Measurements from ENCODE around the gene UQCC3. TPM values are rescaled to one million over a fixed set of nuclear protein-coding genes. Genes with fewer than 3 reads are reported as not detected.
A peak's percentile ranks its signal among the peaks of the same experiment; 100 is the strongest.
"Not testable (repeated sequence)": the region's sequence is repeated elsewhere in the genome, so short reads cannot be mapped to it uniquely, and the experiment has no call there.

UQCC3 gene
- total RNA-seq, 2 donors from 2014 or later, result 9.2 to 11.1 TPM

- peak overlapping the region; percentile 98 for H3K4me3 Mint-ChIP-seq
These were observed 1.9 kb upstream of the UQCC3 start for GRCh38 chr11:62669420-62670161.

GRCh38 chr11:62671236-62671607, 251 bp upstream of the UQCC3 start:
- 5% methylated on average over 4 to 17 of the region's 17 CpGs for WGBS, 2 experiments (ENCODE audit: insufficient coverage in 1 of 2, insufficient read length in 1 of 2)
- H3K4me3 Mint-ChIP-seq, result peak overlapping the region; percentile 98
- H3K36me3 Mint-ChIP-seq (ENCODE audit: low read depth), result peaks cover 31% of the 10 kb centered on the region
- H3K4me1 ChIP-seq (ENCODE audit: control insufficient read depth, insufficient read depth, low read length), result no peaks in the 10 kb centered on the region
- H3K27me3 Mint-ChIP-seq (ENCODE audit: insufficient read depth), result no peaks in the 10 kb centered on the region
- peaks cover 39% of the 10 kb centered on the region for H3K36me3 ChIP-seq (ENCODE audit: control insufficient read depth, insufficient read depth, low read length)
- no peaks in the 10 kb centered on the region for H3K9me3 Mint-ChIP-seq
- H3K9me3 ChIP-seq (ENCODE audit: control insufficient read depth, low read length), result no peaks in the 10 kb centered on the region
- peak overlapping the region; percentile 90 for H3K4me3 ChIP-seq (ENCODE audit: low read length)
- TF ChIP-seq CTCF (conservative IDR thresholded peaks at IDR 0.05), result no peak
- H3K27ac ChIP-seq (ENCODE audit: low read depth, low read length), result peak overlapping the region; percentile 71
- H3K27me3 ChIP-seq (ENCODE audit: control insufficient read depth, insufficient read depth, low read length, poor library complexity, severe bottlenecking), result no peaks in the 10 kb centered on the region
- peak overlapping the region; percentile 95 for H3K27ac Mint-ChIP-seq
- H3K4me1 Mint-ChIP-seq, result peaks cover 23% of the 10 kb centered on the region
- no peak for DNase-seq
- peak overlapping the region; percentile 81 for H3K9ac ChIP-seq (ENCODE audit: extremely low read depth, low read length, poor library complexity, severe bottlenecking)

More at GRCh38 chr11:62669420-62670161, 1.9 kb upstream of the UQCC3 start:
- Histone ChIP-seq H3K9ac (ENCODE audit: extremely low read depth, low read length, poor library complexity, severe bottlenecking) (no peak overlapping the region), H3K27me3 (ENCODE audit: control insufficient read depth, insufficient read depth, low read length, poor library complexity, severe bottlenecking) (no peaks in the 10 kb centered on the region), H3K27ac (ENCODE audit: low read depth, low read length) (peak overlapping the region; percentile 36), H3K36me3 (ENCODE audit: control insufficient read depth, insufficient read depth, low read length) (peaks cover 29% of the 10 kb centered on the region), H3K4me1 (ENCODE audit: control insufficient read depth, insufficient read depth, low read length) (no peaks in the 10 kb centered on the region), H3K4me3 (ENCODE audit: low read length) (no peak overlapping the region), H3K9me3 (ENCODE audit: control insufficient read depth, low read length) (no peaks in the 10 kb centered on the region)
- Mint-ChIP-seq H3K4me1 (peaks cover 23% of the 10 kb centered on the region), H3K27ac (peak overlapping the region; percentile 72), H3K9me3 (no peaks in the 10 kb centered on the region), H3K27me3 (ENCODE audit: insufficient read depth) (no peaks in the 10 kb centered on the region), H3K36me3 (ENCODE audit: low read depth) (peaks cover 27% of the 10 kb centered on the region)
- DNase-seq, result peak; percentile 55
- 93 to 100% methylated on average over 2 to 4 of the region's 4 CpGs for WGBS, 2 experiments (ENCODE audit: insufficient coverage in 1 of 2, insufficient read length in 1 of 2)
- TF ChIP-seq CTCF (conservative IDR thresholded peaks at IDR 0.05), result no peak

GRCh38 chr11:62673196-62673525, 1.7 kb downstream of the UQCC3 start:
- no peaks in the 10 kb centered on the region for H3K27me3 Mint-ChIP-seq (ENCODE audit: insufficient read depth)
- H3K36me3 ChIP-seq (ENCODE audit: control insufficient read depth, insufficient read depth, low read length), result peaks cover 42% of the 10 kb centered on the region
- H3K9ac ChIP-seq (ENCODE audit: extremely low read depth, low read length, poor library complexity, severe bottlenecking), result no peak overlapping the region
- H3K27ac Mint-ChIP-seq, result peak overlapping the region; percentile 95
- 94 to 100% methylated on average over 1 to 2 of the region's 2 CpGs for WGBS, 2 experiments (ENCODE audit: insufficient coverage in 1 of 2, insufficient read length in 1 of 2)
- no peak for DNase-seq
- peaks cover 21% of the 10 kb centered on the region for H3K4me1 Mint-ChIP-seq
- H3K36me3 Mint-ChIP-seq (ENCODE audit: low read depth), result peaks cover 35% of the 10 kb centered on the region
- TF ChIP-seq CTCF (conservative IDR thresholded peaks at IDR 0.05), result no peak
- H3K27me3 ChIP-seq (ENCODE audit: control insufficient read depth, insufficient read depth, low read length, poor library complexity, severe bottlenecking), result no peaks in the 10 kb centered on the region
- H3K27ac ChIP-seq (ENCODE audit: low read depth, low read length), result no peak overlapping the region
- peak overlapping the region; percentile 98 for H3K4me3 Mint-ChIP-seq
- H3K4me1 ChIP-seq (ENCODE audit: control insufficient read depth, insufficient read depth, low read length), result peaks cover 4% of the 10 kb centered on the region
- no peaks in the 10 kb centered on the region for H3K9me3 ChIP-seq (ENCODE audit: control insufficient read depth, low read length)
- no peaks in the 10 kb centered on the region for H3K9me3 Mint-ChIP-seq
- H3K4me3 ChIP-seq (ENCODE audit: low read length), result no peak overlapping the region

GRCh38 chr11:62675415-62675814, 3.9 kb downstream of the UQCC3 start:
- H3K9me3 Mint-ChIP-seq; H3K27ac ChIP-seq (ENCODE audit: low read depth, low read length); H3K27ac Mint-ChIP-seq; H3K4me3 Mint-ChIP-seq; H3K27me3 ChIP-seq (ENCODE audit: control insufficient read depth, insufficient read depth, low read length, poor library complexity, severe bottlenecking); H3K9me3 ChIP-seq (ENCODE audit: control insufficient read depth, low read length); H3K9ac ChIP-seq (ENCODE audit: extremely low read depth, low read length, poor library complexity, severe bottlenecking); H3K27me3 Mint-ChIP-seq (ENCODE audit: insufficient read depth); DNase-seq; H3K4me1 ChIP-seq (ENCODE audit: control insufficient read depth, insufficient read depth, low read length); H3K4me3 ChIP-seq (ENCODE audit: low read length): not testable (repeated sequence)
- Mint-ChIP-seq H3K36me3 (ENCODE audit: low read depth) (peaks cover 37% of the 10 kb centered on the region), H3K4me1 (peaks cover 15% of the 10 kb centered on the region)
- H3K36me3 ChIP-seq (ENCODE audit: control insufficient read depth, insufficient read depth, low read length), result peaks cover 42% of the 10 kb centered on the region
- 96 to 97% methylated on average over 10 of the region's 10 CpGs for WGBS, 2 experiments (ENCODE audit: insufficient coverage in 1 of 2, insufficient read length in 1 of 2)

Measured in endodermal cell (in vitro differentiated cells).